ENCODE data around the gene NPAT. TPM values are rescaled to one million over a fixed set of nuclear protein-coding genes. Genes with fewer than 3 reads are reported as not detected.

NPAT gene
- total RNA-seq, 1 experiment from 2014 or later = 14.9 TPM

DNA sequence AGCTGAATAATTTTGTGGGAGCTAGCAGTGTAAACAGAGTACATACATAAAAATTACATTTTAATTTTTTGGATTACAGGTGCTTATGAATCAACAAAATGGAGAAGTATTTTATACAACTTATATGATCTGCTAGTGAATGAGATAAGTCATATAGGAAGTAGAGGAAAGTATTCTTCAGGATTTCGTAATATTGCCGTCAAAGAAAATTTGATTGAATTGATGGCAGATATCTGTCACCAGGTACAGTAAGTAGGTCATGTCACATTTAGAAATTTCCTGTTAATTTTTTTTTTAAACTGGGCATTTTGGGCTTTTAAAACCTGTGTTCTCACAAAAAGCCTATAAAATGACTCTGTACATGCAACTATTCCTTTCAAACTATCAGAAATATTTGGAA lies 24.4 kb upstream of the NPAT start:
- intact Hi-C loops (cut with micrococcal nuclease) = no loop called here
- ChIA-PET CTCF (no interaction called here), POLR2A (no interaction called here), RAD21 (ENCODE audit: low non-redundant PET in 1 of 2, low total read pairs in 2 of 2, uncharacterized antibody in 2 of 2, unreplicated experiment in 2 of 2) (no interaction called here)
- H3K9ac ChIP-seq (ENCODE audit: low read length) = no peak overlapping the region
- H2AFZ ChIP-seq (ENCODE audit: low read depth, low read length, poor library complexity, severe bottlenecking) = no peak overlapping the region
- no peaks in the 10 kb centered on the region for H3K27me3 ChIP-seq (ENCODE audit: insufficient read depth, low read length)
- H3K36me3 ChIP-seq (ENCODE audit: control insufficient read depth in 1 of 2, insufficient read depth in 2 of 2, low read length in 2 of 2) = peaks cover 0 to 9% of the 10 kb centered on the region in 2 experiments; a peak in 3 of 4 replicates
- DNase-seq (ENCODE audit: low read depth, low spot score) (no peak), ATAC-seq (no peak)
- TF ChIP-seq EGR1 (IDR thresholded peaks at IDR 0.05; ENCODE audit: low read depth) (no peak), POLR2A (IDR thresholded peaks at IDR 0.05; ENCODE audit: borderline replicate concordance, extremely low read depth, insufficient read depth, insufficient read length) (no peak), SP1 (IDR thresholded peaks at IDR 0.05; ENCODE audit: low read depth) (no peak), SIN3A (IDR thresholded peaks at IDR 0.05; ENCODE audit: low read depth) (no peak), ELF1 (IDR thresholded peaks at IDR 0.05; ENCODE audit: borderline replicate concordance, low read depth) (no peak), EZH2 (IDR thresholded peaks at IDR 0.05) (no peak), ZFX (IDR thresholded peaks at IDR 0.05) (no peak), YY1 (IDR thresholded peaks at IDR 0.05; ENCODE audit: extremely low read depth, insufficient replicate concordance, low read depth, low read length) (no peak), CEBPB (IDR thresholded peaks at IDR 0.05; ENCODE audit: low read depth) (no peak), CBX3 (IDR thresholded peaks at IDR 0.05; ENCODE audit: low read depth) (no peak)
- TF ChIP-seq, protein P1, sequence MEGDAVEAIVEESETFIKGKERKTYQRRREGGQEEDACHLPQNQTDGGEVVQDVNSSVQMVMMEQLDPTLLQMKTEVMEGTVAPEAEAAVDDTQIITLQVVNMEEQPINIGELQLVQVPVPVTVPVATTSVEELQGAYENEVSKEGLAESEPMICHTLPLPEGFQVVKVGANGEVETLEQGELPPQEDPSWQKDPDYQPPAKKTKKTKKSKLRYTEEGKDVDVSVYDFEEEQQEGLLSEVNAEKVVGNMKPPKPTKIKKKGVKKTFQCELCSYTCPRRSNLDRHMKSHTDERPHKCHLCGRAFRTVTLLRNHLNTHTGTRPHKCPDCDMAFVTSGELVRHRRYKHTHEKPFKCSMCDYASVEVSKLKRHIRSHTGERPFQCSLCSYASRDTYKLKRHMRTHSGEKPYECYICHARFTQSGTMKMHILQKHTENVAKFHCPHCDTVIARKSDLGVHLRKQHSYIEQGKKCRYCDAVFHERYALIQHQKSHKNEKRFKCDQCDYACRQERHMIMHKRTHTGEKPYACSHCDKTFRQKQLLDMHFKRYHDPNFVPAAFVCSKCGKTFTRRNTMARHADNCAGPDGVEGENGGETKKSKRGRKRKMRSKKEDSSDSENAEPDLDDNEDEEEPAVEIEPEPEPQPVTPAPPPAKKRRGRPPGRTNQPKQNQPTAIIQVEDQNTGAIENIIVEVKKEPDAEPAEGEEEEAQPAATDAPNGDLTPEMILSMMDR (IDR thresholded peaks at IDR 0.05 in 2 of 3, conservative IDR thresholded peaks at IDR 0.05 in 1 of 3; ENCODE audit: borderline replicate concordance in 1 of 3, insufficient read depth in 1 of 3, low read depth in 2 of 3, low read length in 2 of 3) = no peak
- TF ChIP-seq, protein P2, sequence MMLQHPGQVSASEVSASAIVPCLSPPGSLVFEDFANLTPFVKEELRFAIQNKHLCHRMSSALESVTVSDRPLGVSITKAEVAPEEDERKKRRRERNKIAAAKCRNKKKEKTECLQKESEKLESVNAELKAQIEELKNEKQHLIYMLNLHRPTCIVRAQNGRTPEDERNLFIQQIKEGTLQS (IDR thresholded peaks at IDR 0.05) = no peak
- TF ChIP-seq, protein P3, sequence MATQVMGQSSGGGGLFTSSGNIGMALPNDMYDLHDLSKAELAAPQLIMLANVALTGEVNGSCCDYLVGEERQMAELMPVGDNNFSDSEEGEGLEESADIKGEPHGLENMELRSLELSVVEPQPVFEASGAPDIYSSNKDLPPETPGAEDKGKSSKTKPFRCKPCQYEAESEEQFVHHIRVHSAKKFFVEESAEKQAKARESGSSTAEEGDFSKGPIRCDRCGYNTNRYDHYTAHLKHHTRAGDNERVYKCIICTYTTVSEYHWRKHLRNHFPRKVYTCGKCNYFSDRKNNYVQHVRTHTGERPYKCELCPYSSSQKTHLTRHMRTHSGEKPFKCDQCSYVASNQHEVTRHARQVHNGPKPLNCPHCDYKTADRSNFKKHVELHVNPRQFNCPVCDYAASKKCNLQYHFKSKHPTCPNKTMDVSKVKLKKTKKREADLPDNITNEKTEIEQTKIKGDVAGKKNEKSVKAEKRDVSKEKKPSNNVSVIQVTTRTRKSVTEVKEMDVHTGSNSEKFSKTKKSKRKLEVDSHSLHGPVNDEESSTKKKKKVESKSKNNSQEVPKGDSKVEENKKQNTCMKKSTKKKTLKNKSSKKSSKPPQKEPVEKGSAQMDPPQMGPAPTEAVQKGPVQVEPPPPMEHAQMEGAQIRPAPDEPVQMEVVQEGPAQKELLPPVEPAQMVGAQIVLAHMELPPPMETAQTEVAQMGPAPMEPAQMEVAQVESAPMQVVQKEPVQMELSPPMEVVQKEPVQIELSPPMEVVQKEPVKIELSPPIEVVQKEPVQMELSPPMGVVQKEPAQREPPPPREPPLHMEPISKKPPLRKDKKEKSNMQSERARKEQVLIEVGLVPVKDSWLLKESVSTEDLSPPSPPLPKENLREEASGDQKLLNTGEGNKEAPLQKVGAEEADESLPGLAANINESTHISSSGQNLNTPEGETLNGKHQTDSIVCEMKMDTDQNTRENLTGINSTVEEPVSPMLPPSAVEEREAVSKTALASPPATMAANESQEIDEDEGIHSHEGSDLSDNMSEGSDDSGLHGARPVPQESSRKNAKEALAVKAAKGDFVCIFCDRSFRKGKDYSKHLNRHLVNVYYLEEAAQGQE (IDR thresholded peaks at IDR 0.05; ENCODE audit: low read depth) = no peak
- H3K4me2 ChIP-seq (ENCODE audit: low read length) = no peak overlapping the region
- H3K4me1 ChIP-seq (ENCODE audit: control insufficient read depth in 1 of 2, insufficient read depth in 2 of 2, low read length in 2 of 2) = no peaks in the 10 kb centered on the region
- H3K9me2 ChIP-seq (ENCODE audit: insufficient read depth) = no peaks in the 10 kb centered on the region
- no peaks in the 10 kb centered on the region for H3K79me2 ChIP-seq (ENCODE audit: insufficient read depth, low read length)
- H3K4me3 ChIP-seq (replicated peaks in 1 of 2; ENCODE audit: low read depth in 1 of 2, low read length in 2 of 2) = no peak overlapping the region
- no peaks in the 10 kb centered on the region for H4K20me1 ChIP-seq (ENCODE audit: insufficient read depth)
- H3K9me3 ChIP-seq (ENCODE audit: control insufficient read depth in 1 of 2, insufficient read depth in 1 of 2, low read depth in 1 of 2, low read length in 2 of 2) = no peaks in the 10 kb centered on the region
- no TSS peak for BruUV-seq (replicated peaks)
- no peak overlapping the region for H3K27ac ChIP-seq (ENCODE audit: low read depth, low read length)
